GM12878 (cell line): Measurements from ENCODE around the gene PRKCB. TPM values are rescaled to one million over a fixed set of nuclear protein-coding genes. Genes with fewer than 3 reads are reported as not detected.

Experiments used
- ATAC-seq: fragments of 200-7000 bp; cut with Tn5 transposase; 3 replicates; pipeline ENCODE4 v1.9.1; 2020; ENCODE audit warnings: mild to moderate bottlenecking, moderate library complexity
- BruUV-seq: library from RNA; stranded (reverse); fragments of 400-500 nt; replicated peaks from 2 replicates; lab custom pipeline; 2021; lab: Mats Ljungman, UMichigan
- CTCF ChIA-PET: fragments of 300-600 bp; sonication (Branson Sonifier 250); formaldehyde crosslinking; extraction: SDS; loops from one replicate; lab custom pipeline; 2021; ENCODE audit warnings: inconsistent platforms; lab: Yijun Ruan, JAX
- POLR2A ChIA-PET: fragments of 350-600 bp; formaldehyde crosslinking; extraction: SDS; loops from one replicate; lab custom pipeline; 2021; ENCODE audit warnings: inconsistent platforms; lab: Charles Lee
- RAD21 ChIA-PET: fragments of 300-600 bp; sonication (Branson Sonifier 250); formaldehyde crosslinking; loops from one replicate; lab custom pipeline; 2023; ENCODE audit warnings: antibody characterized with exemption; ENCODE audit not compliant: unreplicated experiment; lab: Charles Lee
- SMC1A ChIA-PET: fragments of 300-600 bp; sonication (Branson Sonifier 250); formaldehyde crosslinking; loops from one replicate; lab custom pipeline; 2023; ENCODE audit not compliant: unreplicated experiment, uncharacterized antibody; lab: Charles Lee
- DNase-seq: peaks from one replicate; pipeline ENCODE4 v3.0.0-alpha.2; 2011; ENCODE audit warnings: low read depth, low spot score
- FAIRE-seq: peaks from 3 replicates; lab custom pipeline; 2011; peaks lifted over from hg19 to GRCh38; lab: Jason Lieb, UNC
- H2AFZ ChIP-seq: 2 replicates; pipeline ENCODE4 v1.6.0; 2011; ENCODE audit warnings: low read depth, low read length, control low read depth; ENCODE audit not compliant: control insufficient read depth
- H3K27ac ChIP-seq: 2 replicates; pipeline ENCODE4 v1.5.1; 2011; ENCODE audit warnings: control low read depth; ENCODE audit not compliant: control insufficient read depth, insufficient read depth
- H3K27me3 ChIP-seq, 2 experiments: replicated peaks in 1 of 2; 2 replicates each; pipeline versions ENCODE4 v1.6.0 to v1.6.1; 2011; ENCODE audit warnings: low read length in 1 of 2; ENCODE audit not compliant: control insufficient read depth in 2 of 2, insufficient read depth in 2 of 2
- H3K36me3 ChIP-seq, 2 experiments: 2 replicates each; pipeline ENCODE4 v1.5.1; 2011; ENCODE audit warnings: low read length in 1 of 2; ENCODE audit not compliant: control insufficient read depth in 2 of 2, insufficient read depth in 2 of 2
- H3K4me1 ChIP-seq: 2 replicates; pipeline ENCODE4 v1.6.1; 2011; ENCODE audit warnings: mild to moderate bottlenecking, low read length, moderate library complexity, mixed read lengths; ENCODE audit not compliant: control insufficient read depth, insufficient read depth
- H3K4me2 ChIP-seq: 2 replicates; pipeline ENCODE4 v1.6.0; 2011; ENCODE audit warnings: control low read depth; ENCODE audit not compliant: control insufficient read depth, insufficient read depth
- H3K4me3 ChIP-seq: fragments of 200-600 bp; sonication (generic); 2 replicates; pipeline ENCODE4 v1.5.1; 2016
- H3K79me2 ChIP-seq: 2 replicates; pipeline ENCODE4 v1.6.0; 2011; ENCODE audit warnings: low read length; ENCODE audit not compliant: control insufficient read depth, insufficient read depth
- H3K9ac ChIP-seq: 2 replicates; pipeline ENCODE4 v1.8.0; 2011; ENCODE audit warnings: low read length, control low read depth, mixed read lengths; ENCODE audit not compliant: control insufficient read depth, insufficient read depth
- H3K9me3 ChIP-seq: replicated peaks from 3 replicates; pipeline ENCODE4 v1.5.1; 2011; ENCODE audit warnings: mild to moderate bottlenecking, low read length; ENCODE audit not compliant: control insufficient read depth, insufficient read depth
- H4K20me1 ChIP-seq: 2 replicates; pipeline ENCODE4 v1.6.0; 2011; ENCODE audit not compliant: control insufficient read depth, insufficient read depth
- ATF7 ChIP-seq: fragments of 450-650 bp; IDR thresholded peaks from 2 replicates; pipeline ENCODE4 v1.6.1; 2016; ENCODE audit warnings: low read depth, mild to moderate bottlenecking
- CBX5 ChIP-seq: sonication (generic); IDR thresholded peaks from 2 replicates; pipeline ENCODE4 v1.6.1; 2016; ENCODE audit warnings: low read depth, moderate library complexity, mild to moderate bottlenecking, inconsistent platforms
- CREB1 ChIP-seq: IDR thresholded peaks from 2 replicates; pipeline ENCODE4 v1.6.1; 2012; ENCODE audit warnings: low read depth, mild to moderate bottlenecking, inconsistent platforms
- CTCF ChIP-seq, 3 experiments: IDR thresholded peaks in 2 of 3; conservative IDR thresholded peaks in 1 of 3; 2 replicates each; pipeline ENCODE4 v1.5.1; 2011; ENCODE audit warnings: low read depth in 3 of 3, low read length in 3 of 3, mild to moderate bottlenecking in 3 of 3, control low read depth in 2 of 3, moderate library complexity in 2 of 3, inconsistent platforms in 1 of 3, mixed read lengths in 1 of 3; ENCODE audit not compliant: control insufficient read depth in 2 of 3, insufficient read depth in 1 of 3; ENCODE audit errors: extremely low read depth in 1 of 3
- MEF2A ChIP-seq: IDR thresholded peaks from 2 replicates; pipeline ENCODE4 v1.6.1; 2011; ENCODE audit warnings: low read depth, mild to moderate bottlenecking, low read length, moderate library complexity; ENCODE audit not compliant: insufficient read depth
- MXI1 ChIP-seq: fragments of 150-350 bp; IDR thresholded peaks from 2 replicates; pipeline ENCODE4 v1.6.1; 2011; ENCODE audit warnings: low read depth, mild to moderate bottlenecking, inconsistent platforms, low read length, improper control_type of control experiment
- RAD21 ChIP-seq: IDR thresholded peaks from 2 replicates; pipeline ENCODE4 v1.6.1; 2011; ENCODE audit warnings: mild to moderate bottlenecking, low read depth, low read length, moderate library complexity; ENCODE audit not compliant: insufficient read depth
- RELA ChIP-seq: fragments of 450-650 bp; IDR thresholded peaks from 2 replicates; pipeline ENCODE4 v1.8.0; 2014; ENCODE audit warnings: borderline replicate concordance; ENCODE audit not compliant: partially characterized antibody
- RUNX3 ChIP-seq: IDR thresholded peaks from 2 replicates; pipeline ENCODE4 v1.6.1; 2012; ENCODE audit warnings: low read length, inconsistent platforms
- SMARCA5 ChIP-seq: fragments of 450-650 bp; IDR thresholded peaks from 2 replicates; pipeline ENCODE4 v1.6.1; 2017; ENCODE audit warnings: mild to moderate bottlenecking
- SMC3 ChIP-seq: IDR thresholded peaks from 2 replicates; pipeline ENCODE4 v1.6.1; 2011; ENCODE audit warnings: low read length, improper control_type of control experiment, borderline replicate concordance
- YY1 ChIP-seq: IDR thresholded peaks from 2 replicates; pipeline ENCODE4 v1.6.1; 2011; ENCODE audit warnings: low read depth, mild to moderate bottlenecking, low read length
- ZSCAN29 ChIP-seq: fragments of 450-650 bp; IDR thresholded peaks from 2 replicates; pipeline ENCODE4 v1.6.1; 2017; ENCODE audit warnings: mild to moderate bottlenecking, moderate library complexity
- WGBS: methylation state at CpG from one replicate; pipeline ENCODE4 v1.1.6; 2016; ENCODE audit warnings: low lambda C conversion rate; ENCODE audit not compliant: insufficient replicate concordance, insufficient coverage; ENCODE audit errors: missing lambda C conversion rate; 5-methylcytosine and 5-hydroxymethylcytosine counted together
- in situ Hi-C: fragments of 300-500 bp; cut with MboI; formaldehyde crosslinking; loops from 9 replicates; pipeline ENCODE4 v1.14.3; 2018; ENCODE audit warnings: mixed read lengths
- intact Hi-C: fragments of 100-400 bp; cut with micrococcal nuclease; formaldehyde crosslinking; loops from one replicate; pipeline ENCODE4 v1.14.2; 2022; ENCODE audit not compliant: unreplicated experiment
- polyA plus RNA-seq, 11 experiments: library from polyadenylated mRNA; depleted of rRNA in 4 of 11; unstranded in 6 of 11; stranded (reverse) in 5 of 11; fragments of >200 nt; fragmentation: Nextera tagmentation in 4 of 11; fragmentation: Illumina TruSeq in 1 of 11; extraction: Ambion mirVana in 4 of 11; extraction: Trizol in 1 of 11; gene quantifications; 1 replicate in 1 of 11; 2 replicates in 10 of 11; pipeline versions ENCODE4 v1.2.1 to v1.2.3, GENCODE V29; 2011 to 2016; ENCODE audit warnings: inconsistent platforms in 2 of 11, missing spikeins in 2 of 11, low read depth in 1 of 11
- total RNA-seq, 4 experiments: library from RNA; depleted of rRNA in 3 of 4; stranded (reverse); fragments of >200 nt in 3 of 4; fragmentation: Illumina TruSeq in 1 of 4; extraction: Trizol in 1 of 4; gene quantifications; 2 replicates each; pipeline versions ENCODE4 v1.2.1 to v1.2.3, GENCODE V29; 2013 to 2021

The PRKCB gene
- total and polyA plus RNA-seq, 10 of the 15 experiments (the other 5 are each of a cell fraction or from before 2014, with no cell fraction given): 21.4 to 158 (median 97.3) TPM

DNA sequence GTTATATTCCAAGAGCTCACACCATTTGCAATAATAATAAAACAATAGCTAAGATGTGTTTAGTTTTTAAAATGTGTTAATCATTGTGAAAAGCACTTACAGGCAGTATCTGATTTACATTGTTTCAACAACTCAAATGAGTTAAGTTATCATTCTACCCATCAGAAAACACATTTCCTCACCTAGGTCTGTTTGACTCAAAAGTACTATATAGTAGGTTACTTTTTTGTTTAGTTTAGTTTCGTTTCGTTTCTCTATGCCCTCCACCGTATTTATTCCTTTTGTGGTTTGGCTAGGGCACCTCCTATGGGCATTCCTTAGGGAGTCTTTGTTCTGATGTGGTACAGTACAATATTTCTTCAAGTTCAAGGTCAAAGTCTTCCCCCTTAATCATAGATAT is 201.6 kb downstream of the PRKCB start:
- no peak overlapping the region for H2AFZ ChIP-seq
- in situ Hi-C loops: no loop called here
- ChIA-PET SMC1A (interaction anchor here (0.6 to 5.5 kb wide), 8 partner anchors 14 to 240 kb away, joined by 3 to 70 read pairs (median 3); no protein-coding TSS in a partner anchor), CTCF (interaction anchor here (0.6 to 5.4 kb wide), 11 partner anchors 11 to 359 kb away, joined by 3 to 125 read pairs (median 4); partner anchors contain the start of gene PLK1), POLR2A (no interaction called here), RAD21 (interaction anchor here (1.1 to 2.9 kb wide), 4 partner anchors 27 to 236 kb away, joined by 3 to 30 read pairs (median 8); no protein-coding TSS in a partner anchor)
- H3K4me2 ChIP-seq: no peak overlapping the region
- no peak overlapping the region for H3K4me3 ChIP-seq
- DNase-seq: no peak
- 100% methylated on average over 3 of the region's 3 CpGs for WGBS
- H4K20me1 ChIP-seq: no peaks in the 10 kb centered on the region
- intact Hi-C loops: no loop called here
- BruUV-seq: TSS peak; percentile 33
- no peak for FAIRE-seq
- no peaks in the 10 kb centered on the region for H3K27me3 ChIP-seq
- H3K79me2 ChIP-seq: no peaks in the 10 kb centered on the region; the same call in 1 of the 2 replicates
- no peaks in the 10 kb centered on the region; the same call in 2 of the 3 replicates for H3K9me3 ChIP-seq
- no peak overlapping the region for H3K27ac ChIP-seq
- no peak for ATAC-seq
- H3K4me1 ChIP-seq: peaks cover 8% of the 10 kb centered on the region
- peaks cover 28 to 30% of the 10 kb centered on the region in 2 experiments; a peak in 3 of 4 replicates for H3K36me3 ChIP-seq
- no peak for TF ChIP-seq MXI1
- H3K9ac ChIP-seq: no peak overlapping the region

- Histone ChIP-seq H3K9me3 (no peaks in the 10 kb centered on the region), H2AFZ (no peak overlapping the region), H4K20me1 (peaks cover 3% of the 10 kb centered on the region; the same call in 1 of the 2 replicates), H3K4me2 (no peak overlapping the region), H3K4me3 (no peak overlapping the region), H3K27ac (no peak overlapping the region), H3K4me1 (no peaks in the 10 kb centered on the region), H3K27me3 (no peaks in the 10 kb centered on the region), H3K36me3 (peaks cover 14 to 26% of the 10 kb centered on the region in 2 experiments), H3K79me2 (no peaks in the 10 kb centered on the region), H3K9ac (no peak overlapping the region)
- intact Hi-C loops: loop anchor here (2.0 to 5.0 kb wide), 2 partner anchors 210 to 463 kb away; no protein-coding TSS in a partner anchor
- DNase-seq (peak; percentile 45), ATAC-seq (peak; percentile 98), FAIRE-seq (peak; percentile 86)
- in situ Hi-C loops: loop anchor here (5.0 kb wide), 2 partner anchors 210 to 465 kb away; no protein-coding TSS in a partner anchor
- WGBS: 37% methylated on average over 11 of the region's 11 CpGs
- RAD21 ChIA-PET: interaction anchor here (0.7 to 1.6 kb wide), 5 partner anchors 29 to 463 kb away, joined by 3 to 12 read pairs (median 4); no protein-coding TSS in a partner anchor
- no peak for TF ChIP-seq ATF7
- TF ChIP-seq MEF2A: no peak
- TF ChIP-seq MXI1: no peak
- TF ChIP-seq RAD21: peak; percentile 77
- 0 out of 2 replicates have a peak, but pooled peaks have one; percentile 20 for TF ChIP-seq CREB1
- TF ChIP-seq SMC3: peak; percentile 47; the same call in 1 of the 2 replicates
- TF ChIP-seq CBX5: no peak
- 0 out of 2 replicates have a peak, but pooled peaks have one; percentile 34 for TF ChIP-seq SMARCA5
- TF ChIP-seq CTCF (IDR thresholded peaks at IDR 0.05 in 2 of 3, conservative IDR thresholded peaks at IDR 0.05 in 1 of 3; ENCODE audit: control insufficient read depth in 2 of 3, extremely low read depth in 1 of 3, insufficient read depth in 1 of 3, low read depth in 3 of 3, low read length in 3 of 3): peak; percentile 64 to 80 (median 72)
- peak; percentile 81 for TF ChIP-seq YY1
- TF ChIP-seq RELA: peak; percentile 27
- TF ChIP-seq RUNX3: peak; percentile 76
- no peak for TF ChIP-seq ZSCAN29
- CTCF ChIA-PET: interaction anchor here (0.6 to 2.7 kb wide), 25 partner anchors 10 to 463 kb away, joined by 3 to 22 read pairs (median 4); no protein-coding TSS in a partner anchor
- SMC1A ChIA-PET: interaction anchor here (0.9 to 3.7 kb wide), 5 partner anchors 18 to 463 kb away, joined by 3 to 13 read pairs (median 3); no protein-coding TSS in a partner anchor
- TSS peak; percentile 29 for BruUV-seq
- POLR2A ChIA-PET: interaction anchor here (0.6 kb wide), 1 partner anchor 246 kb away, joined by 4 read pairs; no protein-coding TSS in a partner anchor
Observed at GRCh38 chr16:24041834-24042631, 206.2 kb downstream of the PRKCB start.
